Suprapubic skin (tissue), 3 donors: ENCODE measurements around the gene ISG15.
A peak's percentile ranks its signal among the peaks of the same experiment; 100 is the strongest.

ENCODE experiments used
- POLR2AphosphoS5 ChIP-seq, 3 donors: sonication (generic); formaldehyde crosslinking; IDR thresholded peaks; one replicate each; pipeline ENCODE4 v1.6.1; 2017; ENCODE audit warnings: antibody characterized with exemption in 3 of 3
- TF ChIP-seq, protein P1 (sequence below), 2 donors: fragments of 200-600 bp in 1 of 2; fragments of 450-650 bp in 1 of 2; sonication (generic) in 1 of 2; IDR thresholded peaks; one replicate each; pipeline ENCODE4 v1.5.1; 2016 to 2019; ENCODE audit warnings: antibody characterized with exemption in 2 of 2, mild to moderate bottlenecking in 1 of 2, moderate library complexity in 1 of 2

DNA sequence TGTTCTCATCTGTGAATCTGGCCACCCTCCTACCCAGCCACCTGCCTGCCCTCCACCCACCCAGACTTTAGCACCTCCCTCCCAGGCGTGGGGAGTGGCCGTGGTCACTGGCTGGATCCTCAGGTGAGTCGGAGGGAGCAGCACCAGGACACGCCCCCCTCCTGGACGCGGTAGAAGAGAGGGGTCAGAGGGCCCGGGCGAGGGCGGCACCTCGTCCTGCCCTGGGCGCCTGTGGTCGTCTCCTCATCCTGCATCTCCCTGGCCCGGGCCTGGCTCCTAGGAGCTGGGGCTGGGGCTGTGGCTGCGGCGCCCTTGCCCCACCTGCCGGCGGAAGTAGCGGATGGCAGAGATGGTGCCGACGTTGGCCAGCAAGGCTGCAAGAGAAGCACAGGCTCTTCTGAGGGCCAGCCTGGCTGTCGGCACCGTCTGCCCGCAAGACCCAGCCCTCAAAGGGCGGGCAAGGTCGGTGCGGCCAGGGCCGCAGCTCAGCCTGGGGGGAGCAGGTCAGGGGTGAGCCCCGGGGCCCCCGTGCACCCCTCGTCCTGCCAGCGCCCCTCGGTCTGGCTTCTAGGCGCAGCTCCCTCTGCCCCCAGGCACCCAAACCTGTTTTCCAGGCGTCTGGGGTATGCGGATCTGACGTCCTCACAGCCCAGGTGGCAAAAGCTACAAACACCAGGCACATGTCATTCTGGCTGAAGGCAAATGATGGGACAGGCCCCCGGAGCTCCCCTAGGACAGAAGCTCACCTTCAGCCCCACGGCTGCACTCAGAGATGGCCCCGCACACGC, 37.2 kb upstream of the ISG15 start:
- TF ChIP-seq, protein P1, sequence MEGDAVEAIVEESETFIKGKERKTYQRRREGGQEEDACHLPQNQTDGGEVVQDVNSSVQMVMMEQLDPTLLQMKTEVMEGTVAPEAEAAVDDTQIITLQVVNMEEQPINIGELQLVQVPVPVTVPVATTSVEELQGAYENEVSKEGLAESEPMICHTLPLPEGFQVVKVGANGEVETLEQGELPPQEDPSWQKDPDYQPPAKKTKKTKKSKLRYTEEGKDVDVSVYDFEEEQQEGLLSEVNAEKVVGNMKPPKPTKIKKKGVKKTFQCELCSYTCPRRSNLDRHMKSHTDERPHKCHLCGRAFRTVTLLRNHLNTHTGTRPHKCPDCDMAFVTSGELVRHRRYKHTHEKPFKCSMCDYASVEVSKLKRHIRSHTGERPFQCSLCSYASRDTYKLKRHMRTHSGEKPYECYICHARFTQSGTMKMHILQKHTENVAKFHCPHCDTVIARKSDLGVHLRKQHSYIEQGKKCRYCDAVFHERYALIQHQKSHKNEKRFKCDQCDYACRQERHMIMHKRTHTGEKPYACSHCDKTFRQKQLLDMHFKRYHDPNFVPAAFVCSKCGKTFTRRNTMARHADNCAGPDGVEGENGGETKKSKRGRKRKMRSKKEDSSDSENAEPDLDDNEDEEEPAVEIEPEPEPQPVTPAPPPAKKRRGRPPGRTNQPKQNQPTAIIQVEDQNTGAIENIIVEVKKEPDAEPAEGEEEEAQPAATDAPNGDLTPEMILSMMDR (IDR thresholded peaks at IDR 0.05) = peak; percentile 1 to 76
- TF ChIP-seq POLR2AphosphoS5 (IDR thresholded peaks at IDR 0.05) = no peak
